WTC11 (cell line): Measurements from ENCODE around the gene THBS2. TPM values are rescaled to one million over a fixed set of nuclear protein-coding genes. Genes with fewer than 3 reads are reported as not detected.

Source experiments
- ATAC-seq: fragments of 200-7000 bp; cut with Tn5 transposase; 2 replicates; pipeline ENCODE4 v1.10.0; 2021; ENCODE audit warnings: mild to moderate bottlenecking, moderate library complexity
- CTCF ChIA-PET: fragments of 300-600 bp; sonication (Branson Sonifier 250); formaldehyde crosslinking; loops from one replicate; lab custom pipeline; 2021; ENCODE audit warnings: antibody characterized with exemption; lab: Charles Lee
- POLR2A ChIA-PET: fragments of 350-600 bp; sonication (Branson Sonifier 250); formaldehyde crosslinking; loops from one replicate; lab custom pipeline; 2021; ENCODE audit warnings: antibody characterized with exemption; lab: Charles Lee
- DNase-seq: peaks from one replicate; pipeline ENCODE4 v3.0.0; 2021; ENCODE audit warnings: low spot score
- H3K27ac Mint-ChIP-seq: 2 replicates; pipeline ENCODE4 v1.8.0; 2021; ENCODE audit warnings: mixed read lengths
- H3K27me3 Mint-ChIP-seq: 2 replicates; pipeline ENCODE4 v1.8.0; 2021; ENCODE audit warnings: low read depth, mild to moderate bottlenecking, moderate library complexity, mixed read lengths
- H3K36me3 Mint-ChIP-seq: 2 replicates; pipeline ENCODE4 v1.8.0; 2021; ENCODE audit warnings: mixed read lengths
- H3K4me1 Mint-ChIP-seq: 2 replicates; pipeline ENCODE4 v1.8.0; 2022; ENCODE audit warnings: mixed read lengths
- H3K4me3 Mint-ChIP-seq: 2 replicates; pipeline ENCODE4 v1.8.0; 2021; ENCODE audit warnings: mild to moderate bottlenecking, moderate library complexity, mixed read lengths
- H3K9me3 Mint-ChIP-seq: 2 replicates; pipeline ENCODE4 v1.8.0; 2021; ENCODE audit warnings: mixed read lengths
- CREB1 ChIP-seq: sonication (generic); formaldehyde crosslinking; IDR thresholded peaks from 2 replicates; pipeline ENCODE4 v1.8.0; 2023; ENCODE audit warnings: mild to moderate bottlenecking, missing genetic modification reagents
- E2F4 ChIP-seq: sonication (generic); formaldehyde crosslinking; IDR thresholded peaks from 2 replicates; pipeline ENCODE4 v1.8.1; 2022; ENCODE audit warnings: low read depth, mild to moderate bottlenecking, moderate library complexity, missing genetic modification reagents, borderline replicate concordance
- E2F5 ChIP-seq: sonication (generic); formaldehyde crosslinking; IDR thresholded peaks from 2 replicates; pipeline ENCODE4 v1.8.1; 2022; ENCODE audit warnings: mild to moderate bottlenecking, moderate library complexity, missing genetic modification reagents
- GRHL2 ChIP-seq: fragments of 250-450 bp; sonication (Bioruptor Pico); IDR thresholded peaks from 2 replicates; pipeline ENCODE4 v1.8.0; 2022; ENCODE audit warnings: mild to moderate bottlenecking, moderate library complexity; ENCODE audit not compliant: insufficient replicate concordance, severe bottlenecking
- HMGA2 ChIP-seq: fragments of 250-450 bp; sonication (Bioruptor Pico); IDR thresholded peaks from 2 replicates; pipeline ENCODE4 v1.4.0; 2021; ENCODE audit warnings: mild to moderate bottlenecking, moderate library complexity
- HMGXB4 ChIP-seq: sonication (generic); formaldehyde crosslinking; IDR thresholded peaks from 2 replicates; pipeline ENCODE4 v1.8.1; 2023; ENCODE audit warnings: mild to moderate bottlenecking, moderate library complexity, missing genetic modification reagents
- IRF2 ChIP-seq: sonication (generic); formaldehyde crosslinking; IDR thresholded peaks from 2 replicates; pipeline ENCODE4 v1.8.0; 2022; ENCODE audit warnings: low read depth, missing genetic modification reagents, borderline replicate concordance
- NFE2L1 ChIP-seq: sonication (generic); formaldehyde crosslinking; IDR thresholded peaks from 2 replicates; pipeline ENCODE4 v1.8.1; 2023; ENCODE audit warnings: missing genetic modification reagents
- NR3C1 ChIP-seq: sonication (generic); formaldehyde crosslinking; conservative IDR thresholded peaks from 2 replicates; pipeline ENCODE4 v1.8.1; 2023; ENCODE audit warnings: low read depth, mild to moderate bottlenecking, missing genetic modification reagents
- OVOL2 ChIP-seq: fragments of 250-450 bp; sonication (Bioruptor Pico); IDR thresholded peaks from 2 replicates; pipeline ENCODE4 v1.9.0; 2021; ENCODE audit warnings: mild to moderate bottlenecking, borderline replicate concordance
- PRRX2 ChIP-seq: fragments of 250-450 bp; sonication (Bioruptor Pico); IDR thresholded peaks from 2 replicates; pipeline ENCODE4 v1.8.0; 2021; ENCODE audit warnings: mild to moderate bottlenecking
- TP53 ChIP-seq: sonication (generic); formaldehyde crosslinking; IDR thresholded peaks from 2 replicates; pipeline ENCODE4 v1.8.1; 2023; ENCODE audit warnings: mild to moderate bottlenecking, missing genetic modification reagents
- ZBTB43 ChIP-seq: sonication (generic); formaldehyde crosslinking; IDR thresholded peaks from 2 replicates; pipeline ENCODE4 v1.8.1; 2023; ENCODE audit warnings: mild to moderate bottlenecking, missing genetic modification reagents
- ZNF219 ChIP-seq: sonication (generic); formaldehyde crosslinking; IDR thresholded peaks from 2 replicates; pipeline ENCODE4 v1.8.0; 2023; ENCODE audit warnings: missing genetic modification reagents, mild to moderate bottlenecking, borderline replicate concordance
- ZNF263 ChIP-seq: sonication (generic); formaldehyde crosslinking; IDR thresholded peaks from 2 replicates; pipeline ENCODE4 v1.8.1; 2022; ENCODE audit warnings: low read depth, mild to moderate bottlenecking, moderate library complexity, missing genetic modification reagents
- ZNF396 ChIP-seq: fragments of 250-450 bp; sonication (Bioruptor Pico); IDR thresholded peaks from 2 replicates; pipeline ENCODE4 v1.8.0; 2021; ENCODE audit warnings: mild to moderate bottlenecking, moderate library complexity, borderline replicate concordance
- ZNF425 ChIP-seq: fragments of 250-450 bp; sonication (Bioruptor Pico); conservative IDR thresholded peaks from 2 replicates; pipeline ENCODE4 v1.9.0; 2021; ENCODE audit warnings: mild to moderate bottlenecking
- total RNA-seq: library from RNA; stranded (reverse); gene quantifications from 3 replicates; pipeline ENCODE4 v1.2.3, GENCODE V29; 2021
- TF ChIP-seq, protein P1 (sequence below): sonication (generic); formaldehyde crosslinking; IDR thresholded peaks from 2 replicates; pipeline ENCODE4 v1.8.1; 2022; ENCODE audit warnings: missing genetic modification reagents, borderline replicate concordance
- TF ChIP-seq, protein P2 (sequence below): fragments of 250-450 bp; sonication (Bioruptor Pico); IDR thresholded peaks from 2 replicates; pipeline ENCODE4 v1.9.0; 2021; ENCODE audit warnings: mild to moderate bottlenecking, borderline replicate concordance
- TF ChIP-seq, protein P3 (sequence below): sonication (generic); formaldehyde crosslinking; IDR thresholded peaks from 2 replicates; pipeline ENCODE4 v1.8.0; 2023; ENCODE audit warnings: missing genetic modification reagents

Gene THBS2
- total RNA-seq, 1 experiment from 2014 or later: 40.3 TPM

GRCh38 chr6:169255643-169256042 is 2.0 kb upstream of the THBS2 start:
- ChIA-PET CTCF (no interaction called here), POLR2A (no interaction called here)
- DNase-seq (no peak), ATAC-seq (no peak)
- peaks cover 7% of the 10 kb centered on the region for H3K36me3 Mint-ChIP-seq
- H3K4me1 Mint-ChIP-seq: peaks cover 54% of the 10 kb centered on the region
- peaks cover 18% of the 10 kb centered on the region for H3K9me3 Mint-ChIP-seq
- no peak overlapping the region for H3K27ac Mint-ChIP-seq
- peaks cover 22% of the 10 kb centered on the region for H3K27me3 Mint-ChIP-seq
- no peak for TF ChIP-seq ZBTB43 (CRISPR knock-in tag)
- no peak for TF ChIP-seq ZNF396 (CRISPR knock-in tag)
- TF ChIP-seq, protein P1, sequence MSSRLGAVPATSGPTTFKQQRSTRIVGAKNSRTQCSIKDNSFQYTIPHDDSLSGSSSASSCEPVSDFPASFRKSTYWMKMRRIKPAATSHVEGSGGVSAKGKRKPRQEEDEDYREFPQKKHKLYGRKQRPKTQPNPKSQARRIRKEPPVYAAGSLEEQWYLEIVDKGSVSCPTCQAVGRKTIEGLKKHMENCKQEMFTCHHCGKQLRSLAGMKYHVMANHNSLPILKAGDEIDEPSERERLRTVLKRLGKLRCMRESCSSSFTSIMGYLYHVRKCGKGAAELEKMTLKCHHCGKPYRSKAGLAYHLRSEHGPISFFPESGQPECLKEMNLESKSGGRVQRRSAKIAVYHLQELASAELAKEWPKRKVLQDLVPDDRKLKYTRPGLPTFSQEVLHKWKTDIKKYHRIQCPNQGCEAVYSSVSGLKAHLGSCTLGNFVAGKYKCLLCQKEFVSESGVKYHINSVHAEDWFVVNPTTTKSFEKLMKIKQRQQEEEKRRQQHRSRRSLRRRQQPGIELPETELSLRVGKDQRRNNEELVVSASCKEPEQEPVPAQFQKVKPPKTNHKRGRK (CRISPR knock-in tag): no peak
- no peak for TF ChIP-seq ZNF219 (CRISPR knock-in tag)
- TF ChIP-seq, protein P2, sequence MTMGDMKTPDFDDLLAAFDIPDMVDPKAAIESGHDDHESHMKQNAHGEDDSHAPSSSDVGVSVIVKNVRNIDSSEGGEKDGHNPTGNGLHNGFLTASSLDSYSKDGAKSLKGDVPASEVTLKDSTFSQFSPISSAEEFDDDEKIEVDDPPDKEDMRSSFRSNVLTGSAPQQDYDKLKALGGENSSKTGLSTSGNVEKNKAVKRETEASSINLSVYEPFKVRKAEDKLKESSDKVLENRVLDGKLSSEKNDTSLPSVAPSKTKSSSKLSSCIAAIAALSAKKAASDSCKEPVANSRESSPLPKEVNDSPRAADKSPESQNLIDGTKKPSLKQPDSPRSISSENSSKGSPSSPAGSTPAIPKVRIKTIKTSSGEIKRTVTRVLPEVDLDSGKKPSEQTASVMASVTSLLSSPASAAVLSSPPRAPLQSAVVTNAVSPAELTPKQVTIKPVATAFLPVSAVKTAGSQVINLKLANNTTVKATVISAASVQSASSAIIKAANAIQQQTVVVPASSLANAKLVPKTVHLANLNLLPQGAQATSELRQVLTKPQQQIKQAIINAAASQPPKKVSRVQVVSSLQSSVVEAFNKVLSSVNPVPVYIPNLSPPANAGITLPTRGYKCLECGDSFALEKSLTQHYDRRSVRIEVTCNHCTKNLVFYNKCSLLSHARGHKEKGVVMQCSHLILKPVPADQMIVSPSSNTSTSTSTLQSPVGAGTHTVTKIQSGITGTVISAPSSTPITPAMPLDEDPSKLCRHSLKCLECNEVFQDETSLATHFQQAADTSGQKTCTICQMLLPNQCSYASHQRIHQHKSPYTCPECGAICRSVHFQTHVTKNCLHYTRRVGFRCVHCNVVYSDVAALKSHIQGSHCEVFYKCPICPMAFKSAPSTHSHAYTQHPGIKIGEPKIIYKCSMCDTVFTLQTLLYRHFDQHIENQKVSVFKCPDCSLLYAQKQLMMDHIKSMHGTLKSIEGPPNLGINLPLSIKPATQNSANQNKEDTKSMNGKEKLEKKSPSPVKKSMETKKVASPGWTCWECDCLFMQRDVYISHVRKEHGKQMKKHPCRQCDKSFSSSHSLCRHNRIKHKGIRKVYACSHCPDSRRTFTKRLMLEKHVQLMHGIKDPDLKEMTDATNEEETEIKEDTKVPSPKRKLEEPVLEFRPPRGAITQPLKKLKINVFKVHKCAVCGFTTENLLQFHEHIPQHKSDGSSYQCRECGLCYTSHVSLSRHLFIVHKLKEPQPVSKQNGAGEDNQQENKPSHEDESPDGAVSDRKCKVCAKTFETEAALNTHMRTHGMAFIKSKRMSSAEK (CRISPR knock-in tag): no peak
- TF ChIP-seq PRRX2 (CRISPR knock-in tag): no peak
- TF ChIP-seq HMGXB4 (CRISPR knock-in tag): no peak
- no peak for TF ChIP-seq GRHL2 (CRISPR knock-in tag)
- no peak for TF ChIP-seq E2F4 (CRISPR knock-in tag)
- no peak for TF ChIP-seq CREB1 (CRISPR knock-in tag)
- TF ChIP-seq E2F5 (CRISPR knock-in tag): no peak
- TF ChIP-seq ZNF263 (CRISPR knock-in tag): no peak
- no peak for TF ChIP-seq HMGA2 (CRISPR knock-in tag)
- TF ChIP-seq TP53 (CRISPR knock-in tag): no peak
- no peak for TF ChIP-seq NR3C1
- no peak for TF ChIP-seq ZNF425 (CRISPR knock-in tag)
- no peak for TF ChIP-seq OVOL2 (CRISPR knock-in tag)
- TF ChIP-seq, protein P3, sequence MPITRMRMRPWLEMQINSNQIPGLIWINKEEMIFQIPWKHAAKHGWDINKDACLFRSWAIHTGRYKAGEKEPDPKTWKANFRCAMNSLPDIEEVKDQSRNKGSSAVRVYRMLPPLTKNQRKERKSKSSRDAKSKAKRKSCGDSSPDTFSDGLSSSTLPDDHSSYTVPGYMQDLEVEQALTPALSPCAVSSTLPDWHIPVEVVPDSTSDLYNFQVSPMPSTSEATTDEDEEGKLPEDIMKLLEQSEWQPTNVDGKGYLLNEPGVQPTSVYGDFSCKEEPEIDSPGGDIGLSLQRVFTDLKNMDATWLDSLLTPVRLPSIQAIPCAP (CRISPR knock-in tag): no peak
- no peak for TF ChIP-seq IRF2
- TF ChIP-seq NFE2L1 (CRISPR knock-in tag): no peak
- no peak overlapping the region for H3K4me3 Mint-ChIP-seq
